Esophagus muscularis mucosa (tissue), 3 donors: Measurements from ENCODE around the gene UROC1.

ENCODE experiments used
- POLR2AphosphoS5 ChIP-seq, 2 donors: sonication (generic); formaldehyde crosslinking; IDR thresholded peaks; one replicate each; pipeline ENCODE4 v1.6.1; 2017; ENCODE audit warnings: antibody characterized with exemption in 2 of 2
- TF ChIP-seq, protein P1 (sequence below), 3 experiments: fragments of 200-600 bp in 2 of 3; fragments of 450-650 bp in 1 of 3; sonication (generic) in 2 of 3; IDR thresholded peaks; one replicate each; pipeline ENCODE4 v1.5.1; 2017 to 2019; ENCODE audit warnings: antibody characterized with exemption in 3 of 3, mild to moderate bottlenecking in 2 of 3, moderate library complexity in 1 of 3

DNA sequence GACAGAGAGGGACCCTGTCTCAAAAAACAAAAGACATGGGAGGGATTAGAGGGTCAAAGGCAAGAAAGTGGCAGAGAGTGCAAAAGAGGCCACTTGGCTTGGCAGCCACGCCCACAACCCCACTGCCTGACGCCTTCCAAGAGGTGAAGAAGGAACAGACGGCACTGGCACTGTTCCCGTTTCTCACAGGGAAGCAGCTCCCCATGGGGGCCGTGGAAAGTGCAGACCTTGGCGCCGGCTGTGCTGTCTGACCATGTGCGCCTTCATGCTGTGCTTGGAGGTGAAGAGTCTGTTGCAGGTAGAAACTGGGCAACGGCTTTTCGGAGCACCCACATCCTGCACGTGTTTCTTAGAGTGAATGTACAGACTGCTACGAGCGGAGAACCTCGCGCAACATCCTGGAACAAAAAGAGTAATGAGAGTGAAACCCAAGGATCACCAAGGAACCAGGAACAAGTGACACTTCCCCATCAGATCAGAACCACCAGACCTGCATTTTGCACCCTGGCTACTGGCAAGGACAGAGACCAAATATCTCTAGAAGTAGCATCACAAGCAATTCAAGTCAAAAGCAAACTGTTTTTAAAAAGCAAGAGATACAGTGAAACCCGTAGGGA, 51.5 kb downstream of the UROC1 start:
- TF ChIP-seq, protein P1, sequence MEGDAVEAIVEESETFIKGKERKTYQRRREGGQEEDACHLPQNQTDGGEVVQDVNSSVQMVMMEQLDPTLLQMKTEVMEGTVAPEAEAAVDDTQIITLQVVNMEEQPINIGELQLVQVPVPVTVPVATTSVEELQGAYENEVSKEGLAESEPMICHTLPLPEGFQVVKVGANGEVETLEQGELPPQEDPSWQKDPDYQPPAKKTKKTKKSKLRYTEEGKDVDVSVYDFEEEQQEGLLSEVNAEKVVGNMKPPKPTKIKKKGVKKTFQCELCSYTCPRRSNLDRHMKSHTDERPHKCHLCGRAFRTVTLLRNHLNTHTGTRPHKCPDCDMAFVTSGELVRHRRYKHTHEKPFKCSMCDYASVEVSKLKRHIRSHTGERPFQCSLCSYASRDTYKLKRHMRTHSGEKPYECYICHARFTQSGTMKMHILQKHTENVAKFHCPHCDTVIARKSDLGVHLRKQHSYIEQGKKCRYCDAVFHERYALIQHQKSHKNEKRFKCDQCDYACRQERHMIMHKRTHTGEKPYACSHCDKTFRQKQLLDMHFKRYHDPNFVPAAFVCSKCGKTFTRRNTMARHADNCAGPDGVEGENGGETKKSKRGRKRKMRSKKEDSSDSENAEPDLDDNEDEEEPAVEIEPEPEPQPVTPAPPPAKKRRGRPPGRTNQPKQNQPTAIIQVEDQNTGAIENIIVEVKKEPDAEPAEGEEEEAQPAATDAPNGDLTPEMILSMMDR (IDR thresholded peaks at IDR 0.05) = no peak
- no peak for TF ChIP-seq POLR2AphosphoS5 (IDR thresholded peaks at IDR 0.05)
